Neutrophil (primary cell): ENCODE results near the gene INTS3.

Experiments
- H3K27ac ChIP-seq: fragments of 200-600 bp; sonication (generic); 2 replicates; pipeline ENCODE4 v1.5.1; 2016; ENCODE audit warnings: mild to moderate bottlenecking, moderate library complexity
- H3K27me3 ChIP-seq: fragments of 200-600 bp; sonication (generic); 2 replicates; pipeline ENCODE4 v1.6.0; 2016; ENCODE audit warnings: mild to moderate bottlenecking
- H3K36me3 ChIP-seq: fragments of 200-600 bp; sonication (generic); 2 replicates; pipeline ENCODE4 v1.5.1; 2017
- H3K4me1 ChIP-seq, 2 experiments: fragments of 200-600 bp in 1 of 2; sonication (generic) in 1 of 2; 1 replicate in 1 of 2; 2 replicates in 1 of 2; pipeline versions ENCODE4 v1.5.1 to v1.6.1; 2013 to 2016; ENCODE audit warnings: low read depth in 1 of 2, low read length in 1 of 2, mild to moderate bottlenecking in 1 of 2, moderate library complexity in 1 of 2; ENCODE audit not compliant: control insufficient read depth in 1 of 2, insufficient read depth in 1 of 2
- H3K4me3 ChIP-seq, 2 experiments: fragments of 200-600 bp in 1 of 2; sonication (generic) in 1 of 2; 1 replicate in 1 of 2; 2 replicates in 1 of 2; pipeline ENCODE4 v1.5.1; 2013 to 2016; ENCODE audit warnings: low read depth in 1 of 2, low read length in 1 of 2, mild to moderate bottlenecking in 1 of 2, moderate library complexity in 1 of 2
- H3K9me3 ChIP-seq: fragments of 200-600 bp; sonication (generic); 2 replicates; pipeline ENCODE4 v1.5.1; 2016
- CTCF ChIP-seq: fragments of 200-600 bp; sonication (generic); IDR thresholded peaks from 2 replicates; pipeline ENCODE4 v1.5.1; 2016; ENCODE audit warnings: antibody characterized with exemption

Gene INTS3

GRCh38 chr1:153771841-153772593 is 44.2 kb downstream of the INTS3 start:
- H3K4me1 ChIP-seq = peaks cover 47 to 51% of the 10 kb centered on the region in 2 experiments
- no peaks in the 10 kb centered on the region for H3K9me3 ChIP-seq
- peak overlapping the region; percentile 83 for H3K27ac ChIP-seq
- H3K4me3 ChIP-seq = no peak overlapping the region
- no peaks in the 10 kb centered on the region for H3K27me3 ChIP-seq
- no peak for TF ChIP-seq CTCF
- H3K36me3 ChIP-seq = peaks cover 52% of the 10 kb centered on the region

GRCh38 chr1:153773096-153773921 is 45.5 kb downstream of the INTS3 start:
- no peaks in the 10 kb centered on the region for H3K9me3 ChIP-seq
- TF ChIP-seq CTCF = no peak
- H3K36me3 ChIP-seq = peaks cover 39% of the 10 kb centered on the region
- H3K27me3 ChIP-seq = no peaks in the 10 kb centered on the region
- H3K4me3 ChIP-seq = peak overlapping the region; percentile 32 to 54
- peak overlapping the region; percentile 83 for H3K27ac ChIP-seq
- H3K4me1 ChIP-seq = peaks cover 58 to 64% of the 10 kb centered on the region in 2 experiments

- TF ChIP-seq CTCF = no peak
- peaks cover 66 to 72% of the 10 kb centered on the region in 2 experiments for H3K4me1 ChIP-seq
- H3K4me3 ChIP-seq = peak overlapping the region; percentile 54 to 81
Observed at GRCh38 chr1:153774026-153774595, 46.3 kb downstream of the INTS3 start.

GRCh38 chr1:153774780-153775457 is 47.1 kb downstream of the INTS3 start, which contains the start of gene SLC27A3:
Gene SLC27A3, plus strand, starts transcription at chr1:153775407. Its CDS starts 91 bp downstream, at chr1:153775498.
- Histone ChIP-seq H3K9me3 (no peaks in the 10 kb centered on the region), H3K4me1 (peaks cover 68 to 73% of the 10 kb centered on the region in 2 experiments), H3K27me3 (no peaks in the 10 kb centered on the region), H3K4me3 (peak within 1 kb of the TSS; percentile 79 to 81), H3K36me3 (peaks cover 37% of the 10 kb centered on the region), H3K27ac (peak within 1 kb of the TSS; percentile 83)
- TF ChIP-seq CTCF = no peak

More at GRCh38 chr1:153774026-153774595, 46.3 kb downstream of the INTS3 start:
- Histone ChIP-seq H3K27me3 (no peaks in the 10 kb centered on the region), H3K36me3 (peaks cover 35% of the 10 kb centered on the region), H3K27ac (peak overlapping the region; percentile 83), H3K9me3 (no peaks in the 10 kb centered on the region)
